Keratinocyte (primary cell): ENCODE measurements around the gene C11orf52.

Experiments used
- CTCF ChIP-seq, 3 experiments: IDR thresholded peaks in 1 of 3; conservative IDR thresholded peaks in 1 of 3; optimal IDR thresholded peaks in 1 of 3; 2 replicates in 2 of 3; 3 replicates in 1 of 3; pipeline versions ENCODE3 to v1.5.1; 2011; ENCODE audit warnings: low read length in 3 of 3, mild to moderate bottlenecking in 3 of 3, moderate library complexity in 2 of 3, control low read depth in 1 of 3, inconsistent platforms in 1 of 3; ENCODE audit not compliant: insufficient read depth in 2 of 3; ENCODE audit errors: extremely low read depth in 1 of 3
- EZH2 ChIP-seq: IDR thresholded peaks from one replicate; pipeline ENCODE4 v1.6.1; 2012; ENCODE audit warnings: inconsistent platforms, mild to moderate bottlenecking, low read length, moderate library complexity

GRCh38 chr11:111936040-111936540, 17.4 kb downstream of the C11orf52 start:
- TF ChIP-seq CTCF (optimal IDR thresholded peaks at IDR 0.05 in 1 of 3, IDR thresholded peaks at IDR 0.05 in 1 of 3, conservative IDR thresholded peaks at IDR 0.05 in 1 of 3; ENCODE audit: extremely low read depth in 1 of 3, insufficient read depth in 2 of 3, low read length in 3 of 3), result no peak
- TF ChIP-seq EZH2, result no peak
